ENCODE measurements around the gene CMSS1. TPM values are rescaled to one million over a fixed set of nuclear protein-coding genes. Genes with fewer than 3 reads are reported as not detected.

Gene CMSS1
- total RNA-seq, 6 experiments from 2014 or later: 10.1 to 14.6 (median 11.6) TPM

- no peaks in the 10 kb centered on the region for H3K36me3 ChIP-seq
- intact Hi-C loops (cut with DNase I): no loop called here
- H3K4me3 ChIP-seq: no peak overlapping the region
- ATAC-seq: no peak
- H3K27ac ChIP-seq: no peak overlapping the region
- WGBS (ENCODE audit: insufficient coverage, low coverage, low lambda C conversion rate, missing lambda C conversion rate): 50% methylated on average over 1 of the region's 1 CpG
- peaks cover 0 to 4% (median 0%) of the 10 kb centered on the region in 4 donors for H3K9me3 ChIP-seq
- H3K4me1 ChIP-seq: peaks cover 0 to 3% (median 0%) of the 10 kb centered on the region in 4 donors
- no peak for TF ChIP-seq POLR2A (IDR thresholded peaks at IDR 0.05)
- TF ChIP-seq CTCF (IDR thresholded peaks at IDR 0.05): no peak
- no peaks in the 10 kb centered on the region for H3K27me3 ChIP-seq
- DNase-seq: no peak
Measured at GRCh38 chr3:100150473-100150872, 332.8 kb downstream of the CMSS1 start.

- peaks cover 0 to 3% (median 0%) of the 10 kb centered on the region in 4 donors for H3K4me1 ChIP-seq
- no peaks in the 10 kb centered on the region for H3K27me3 ChIP-seq
- no peaks in the 10 kb centered on the region for H3K36me3 ChIP-seq
- H3K9me3 ChIP-seq: peaks cover 0 to 9% (median 0%) of the 10 kb centered on the region in 4 donors
- intact Hi-C loops (cut with DNase I): no loop called here
- 83% methylated on average over 7 of the region's 8 CpGs for WGBS (ENCODE audit: insufficient coverage, low coverage, low lambda C conversion rate, missing lambda C conversion rate)
- no peak overlapping the region for H3K27ac ChIP-seq
- H3K4me3 ChIP-seq: no peak overlapping the region
- no peak for DNase-seq
- no peak for ATAC-seq
- TF ChIP-seq POLR2A (IDR thresholded peaks at IDR 0.05) (no peak), CTCF (IDR thresholded peaks at IDR 0.05) (no peak)
Measured at GRCh38 chr3:100151024-100151707, 333.5 kb downstream of the CMSS1 start.

GRCh38 chr3:100154171-100154570 lies 336.5 kb downstream of the CMSS1 start:
- Histone ChIP-seq H3K27me3 (no peaks in the 10 kb centered on the region), H3K4me3 (no peak overlapping the region), H3K36me3 (no peaks in the 10 kb centered on the region), H3K27ac (no peak overlapping the region), H3K4me1 (peaks cover 0 to 6% (median 1%) of the 10 kb centered on the region in 4 donors), H3K9me3 (peaks cover 0 to 9% (median 0%) of the 10 kb centered on the region in 4 donors)
- no peak for TF ChIP-seq POLR2A (IDR thresholded peaks at IDR 0.05)
- TF ChIP-seq CTCF (IDR thresholded peaks at IDR 0.05): no peak
- 87% methylated on average over 1 of the region's 1 CpG for WGBS (ENCODE audit: insufficient coverage, low coverage, low lambda C conversion rate, missing lambda C conversion rate)
- intact Hi-C loops (cut with DNase I): no loop called here
- ATAC-seq (no peak), DNase-seq (no peak)

- no peak overlapping the region for H3K4me3 ChIP-seq
- peaks cover 0 to 9% (median 0%) of the 10 kb centered on the region in 4 donors for H3K9me3 ChIP-seq
- H3K27ac ChIP-seq: no peak overlapping the region
- intact Hi-C loops (cut with DNase I): no loop called here
- TF ChIP-seq POLR2A (IDR thresholded peaks at IDR 0.05) (no peak), CTCF (IDR thresholded peaks at IDR 0.05) (no peak)
- ATAC-seq (no peak), DNase-seq (no peak)
- H3K27me3 ChIP-seq: no peaks in the 10 kb centered on the region
- H3K4me1 ChIP-seq: peaks cover 0 to 6% (median 1%) of the 10 kb centered on the region in 4 donors
- H3K36me3 ChIP-seq: no peaks in the 10 kb centered on the region
Measured at GRCh38 chr3:100155128-100155527, 337.5 kb downstream of the CMSS1 start.

Data from right lobe of liver (tissue), 6 donors.